PC-9 (cell line): Measurements from ENCODE around the gene CAPN9.

Experiments
- CTCF ChIP-seq: fragments of 200-600 bp; sonication (generic); conservative IDR thresholded peaks from 2 replicates; pipeline ENCODE4 v1.6.1; 2017; ENCODE audit warnings: mixed run types, antibody characterized with exemption, mild to moderate bottlenecking, moderate library complexity
- EZH2 ChIP-seq: fragments of 200-600 bp; sonication (generic); IDR thresholded peaks from 2 replicates; pipeline ENCODE4 v1.8.0; 2017; ENCODE audit warnings: antibody characterized with exemption, low read depth

- TF ChIP-seq CTCF (no peak), EZH2 (no peak)
These were observed 80.6 kb downstream of the CAPN9 start for GRCh38 chr1:230827801-230828200.
